ENCODE measurements around the gene AMD1. TPM values are rescaled to one million over a fixed set of nuclear protein-coding genes. Genes with fewer than 3 reads are reported as not detected.
"Not testable (repeated sequence)": the region's sequence is repeated elsewhere in the genome, so short reads cannot be mapped to it uniquely, and the experiment has no call there.

Gene AMD1
- total and polyA plus RNA-seq, 2 of the 8 experiments (the other 6 are each of a cell fraction or from before 2014, with no cell fraction given): 60.9 to 177 TPM

DNA sequence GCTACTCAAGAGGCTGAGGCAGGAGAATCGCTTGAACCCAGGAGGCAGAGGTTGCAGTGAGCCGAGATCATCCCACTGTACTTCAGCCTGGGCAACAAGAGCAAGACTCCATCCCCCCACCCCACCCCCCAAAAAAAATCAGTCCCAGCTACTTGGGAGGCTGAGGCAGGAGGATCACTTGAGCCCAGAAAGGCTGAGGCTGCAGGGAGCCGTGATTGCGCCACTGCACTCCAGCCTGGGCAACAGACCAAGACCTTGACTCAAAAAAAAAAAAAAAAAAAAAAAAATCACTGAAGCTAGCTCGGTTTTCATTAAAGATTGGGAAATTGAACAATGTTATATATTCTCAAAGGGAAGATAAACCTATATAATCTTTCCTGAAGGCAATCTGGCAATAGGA, 38.8 kb upstream of the AMD1 start:
- POLR2A ChIA-PET (ENCODE audit: partially characterized antibody); H2BK12ac ChIP-seq (ENCODE audit: low read depth, low read length); H3K4me2 ChIP-seq (ENCODE audit: insufficient read depth in 1 of 2, low read depth in 2 of 2, low read length in 2 of 2); H3K18ac ChIP-seq (ENCODE audit: extremely low read depth, low read length); H4K20me1 ChIP-seq (replicated peaks in 1 of 2; ENCODE audit: control insufficient read depth in 1 of 2, insufficient read depth in 2 of 2, low read length in 2 of 2); H3K23ac ChIP-seq (ENCODE audit: insufficient read length); H3K14ac ChIP-seq (ENCODE audit: insufficient read length); H3K56ac ChIP-seq (replicated peaks; ENCODE audit: insufficient read length, low read depth, low read length); H3K79me2 ChIP-seq (ENCODE audit: control insufficient read depth in 1 of 2, insufficient read depth in 2 of 2, low read length in 2 of 2); DNase-seq (ENCODE audit: low read depth in 1 of 2, low spot score in 2 of 2); H2BK5ac ChIP-seq (ENCODE audit: low read depth, low read length); H2BK120ac ChIP-seq (replicated peaks; ENCODE audit: low read depth, low read length); H2AK5ac ChIP-seq (ENCODE audit: low read depth, low read length); H3K79me1 ChIP-seq (ENCODE audit: low read depth, low read length); H2AFZ ChIP-seq (ENCODE audit: low read length); H3K23me2 ChIP-seq (ENCODE audit: low read depth, low read length); H3K36me3 ChIP-seq (ENCODE audit: control insufficient read depth in 2 of 4, insufficient read depth in 4 of 4, low read length in 3 of 4); H3K4me3 ChIP-seq (ENCODE audit: extremely low read depth in 1 of 4, insufficient read depth in 2 of 4, low read depth in 3 of 4, low read length in 4 of 4); FAIRE-seq; H3K27ac ChIP-seq (ENCODE audit: low read depth, low read length); H3K4me1 ChIP-seq (replicated peaks in 1 of 4; ENCODE audit: control insufficient read depth in 3 of 4, insufficient read depth in 4 of 4, low read length in 3 of 4); H3K9ac ChIP-seq (replicated peaks in 1 of 4; ENCODE audit: extremely low read depth in 1 of 4, low read depth in 3 of 4, low read length in 3 of 4); H3K27me3 ChIP-seq (replicated peaks in 1 of 4; ENCODE audit: control insufficient read depth in 3 of 4, extremely low read depth in 1 of 4, insufficient read depth in 3 of 4, low read length in 3 of 4); H3K9me3 ChIP-seq (ENCODE audit: insufficient read depth in 2 of 2, low read depth in 1 of 2, low read length in 1 of 2); H4K91ac ChIP-seq (replicated peaks; ENCODE audit: insufficient read length, low read length); H4K5ac ChIP-seq (ENCODE audit: insufficient read length, low read depth, low read length); H3K4ac ChIP-seq (replicated peaks; ENCODE audit: insufficient read length, low read depth, low read length); H2BK15ac ChIP-seq (ENCODE audit: low read length); H2BK20ac ChIP-seq (ENCODE audit: low read length); H4K8ac ChIP-seq (ENCODE audit: extremely low read depth, insufficient read depth, low read length): not testable (repeated sequence)
- CTCF ChIA-PET (ENCODE audit: partially characterized antibody): interaction anchor here (0.6 kb wide), 1 partner anchor 42 kb away, joined by 3 read pairs; no protein-coding TSS in a partner anchor
- WGBS, 2 experiments (ENCODE audit: extremely low coverage in 1 of 2, insufficient coverage in 1 of 2, insufficient read length in 1 of 2, insufficient replicate concordance in 2 of 2, low coverage in 1 of 2, low lambda C conversion rate in 2 of 2, missing lambda C conversion rate in 1 of 2): 90% methylated on average over 5 of the region's 5 CpGs; no CpG with 5 or more reads in 1 of the 2 experiments
- peak; percentile 41; the same call in 1 of the 2 replicates for TF ChIP-seq CEBPB (IDR thresholded peaks at IDR 0.05; ENCODE audit: low read depth, low read length)

Measured in H1 (cell line).